ENCODE results near the gene HYAL3. TPM values are rescaled to one million over a fixed set of nuclear protein-coding genes. Genes with fewer than 3 reads are reported as not detected.

The HYAL3 gene
- total and polyA plus RNA-seq, 2 experiments from 2014 or later = 2.4 to 7.1 TPM

- TF ChIP-seq, protein P1, sequence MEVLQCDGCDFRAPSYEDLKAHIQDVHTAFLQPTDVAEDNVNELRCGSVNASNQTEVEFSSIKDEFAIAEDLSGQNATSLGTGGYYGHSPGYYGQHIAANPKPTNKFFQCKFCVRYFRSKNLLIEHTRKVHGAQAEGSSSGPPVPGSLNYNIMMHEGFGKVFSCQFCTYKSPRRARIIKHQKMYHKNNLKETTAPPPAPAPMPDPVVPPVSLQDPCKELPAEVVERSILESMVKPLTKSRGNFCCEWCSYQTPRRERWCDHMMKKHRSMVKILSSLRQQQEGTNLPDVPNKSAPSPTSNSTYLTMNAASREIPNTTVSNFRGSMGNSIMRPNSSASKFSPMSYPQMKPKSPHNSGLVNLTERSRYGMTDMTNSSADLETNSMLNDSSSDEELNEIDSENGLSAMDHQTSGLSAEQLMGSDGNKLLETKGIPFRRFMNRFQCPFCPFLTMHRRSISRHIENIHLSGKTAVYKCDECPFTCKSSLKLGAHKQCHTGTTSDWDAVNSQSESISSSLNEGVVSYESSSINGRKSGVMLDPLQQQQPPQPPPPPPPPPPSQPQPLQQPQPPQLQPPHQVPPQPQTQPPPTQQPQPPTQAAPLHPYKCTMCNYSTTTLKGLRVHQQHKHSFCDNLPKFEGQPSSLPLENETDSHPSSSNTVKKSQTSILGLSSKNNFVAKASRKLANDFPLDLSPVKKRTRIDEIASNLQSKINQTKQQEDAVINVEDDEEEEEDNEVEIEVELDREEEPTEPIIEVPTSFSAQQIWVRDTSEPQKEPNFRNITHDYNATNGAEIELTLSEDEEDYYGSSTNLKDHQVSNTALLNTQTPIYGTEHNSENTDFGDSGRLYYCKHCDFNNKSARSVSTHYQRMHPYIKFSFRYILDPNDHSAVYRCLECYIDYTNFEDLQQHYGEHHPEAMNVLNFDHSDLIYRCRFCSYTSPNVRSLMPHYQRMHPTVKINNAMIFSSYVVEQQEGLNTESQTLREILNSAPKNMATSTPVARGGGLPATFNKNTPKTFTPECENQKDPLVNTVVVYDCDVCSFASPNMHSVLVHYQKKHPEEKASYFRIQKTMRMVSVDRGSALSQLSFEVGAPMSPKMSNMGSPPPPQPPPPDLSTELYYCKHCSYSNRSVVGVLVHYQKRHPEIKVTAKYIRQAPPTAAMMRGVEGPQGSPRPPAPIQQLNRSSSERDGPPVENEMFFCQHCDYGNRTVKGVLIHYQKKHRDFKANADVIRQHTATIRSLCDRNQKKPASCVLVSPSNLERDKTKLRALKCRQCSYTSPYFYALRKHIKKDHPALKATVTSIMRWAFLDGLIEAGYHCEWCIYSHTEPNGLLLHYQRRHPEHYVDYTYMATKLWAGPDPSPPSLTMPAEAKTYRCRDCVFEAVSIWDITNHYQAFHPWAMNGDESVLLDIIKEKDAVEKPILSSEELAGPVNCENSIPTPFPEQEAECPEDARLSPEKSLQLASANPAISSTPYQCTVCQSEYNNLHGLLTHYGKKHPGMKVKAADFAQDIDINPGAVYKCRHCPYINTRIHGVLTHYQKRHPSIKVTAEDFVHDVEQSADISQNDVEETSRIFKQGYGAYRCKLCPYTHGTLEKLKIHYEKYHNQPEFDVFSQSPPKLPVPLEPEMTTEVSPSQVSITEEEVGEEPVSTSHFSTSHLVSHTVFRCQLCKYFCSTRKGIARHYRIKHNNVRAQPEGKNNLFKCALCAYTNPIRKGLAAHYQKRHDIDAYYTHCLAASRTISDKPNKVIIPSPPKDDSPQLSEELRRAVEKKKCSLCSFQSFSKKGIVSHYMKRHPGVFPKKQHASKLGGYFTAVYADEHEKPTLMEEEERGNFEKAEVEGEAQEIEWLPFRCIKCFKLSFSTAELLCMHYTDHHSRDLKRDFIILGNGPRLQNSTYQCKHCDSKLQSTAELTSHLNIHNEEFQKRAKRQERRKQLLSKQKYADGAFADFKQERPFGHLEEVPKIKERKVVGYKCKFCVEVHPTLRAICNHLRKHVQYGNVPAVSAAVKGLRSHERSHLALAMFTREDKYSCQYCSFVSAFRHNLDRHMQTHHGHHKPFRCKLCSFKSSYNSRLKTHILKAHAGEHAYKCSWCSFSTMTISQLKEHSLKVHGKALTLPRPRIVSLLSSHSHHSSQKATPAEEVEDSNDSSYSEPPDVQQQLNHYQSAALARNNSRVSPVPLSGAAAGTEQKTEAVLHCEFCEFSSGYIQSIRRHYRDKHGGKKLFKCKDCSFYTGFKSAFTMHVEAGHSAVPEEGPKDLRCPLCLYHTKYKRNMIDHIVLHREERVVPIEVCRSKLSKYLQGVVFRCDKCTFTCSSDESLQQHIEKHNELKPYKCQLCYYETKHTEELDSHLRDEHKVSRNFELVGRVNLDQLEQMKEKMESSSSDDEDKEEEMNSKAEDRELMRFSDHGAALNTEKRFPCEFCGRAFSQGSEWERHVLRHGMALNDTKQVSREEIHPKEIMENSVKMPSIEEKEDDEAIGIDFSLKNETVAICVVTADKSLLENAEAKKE (CRISPR knock-in tag; IDR thresholded peaks at IDR 0.05) = no peak
- no peak for TF ChIP-seq EZH2phosphoT487 (IDR thresholded peaks at IDR 0.05; ENCODE audit: unreplicated experiment)
- TF ChIP-seq CREB1 (CRISPR knock-in tag; IDR thresholded peaks at IDR 0.05; ENCODE audit: low read depth) = no peak
- no peak for TF ChIP-seq ETS1 (IDR thresholded peaks at IDR 0.05)
- TF ChIP-seq ZNF331 (CRISPR knock-in tag; IDR thresholded peaks at IDR 0.05; ENCODE audit: low read depth) = no peak
Observed at GRCh38 chr3:50331364-50331907, 32.2 kb upstream of the HYAL3 start (continued).

- no peak overlapping the region for H3K27ac Mint-ChIP-seq
- no peaks in the 10 kb centered on the region for H3K9me3 Mint-ChIP-seq
- no peak overlapping the region for H3K27ac ChIP-seq (ENCODE audit: low read depth)
- H3K9me2 ChIP-seq (ENCODE audit: insufficient read depth) = no peaks in the 10 kb centered on the region
- peaks cover 14% of the 10 kb centered on the region; the same call in 1 of the 2 replicates for H4K20me1 ChIP-seq (replicated peaks; ENCODE audit: insufficient read depth)
- H3F3A ChIP-seq (replicated peaks; ENCODE audit: low read depth) = peaks cover 20% of the 10 kb centered on the region; the same call in 1 of the 2 replicates
- no peaks in the 10 kb centered on the region for H3K27me3 ChIP-seq (ENCODE audit: insufficient read depth)
- peaks cover 9% of the 10 kb centered on the region for H3K4me1 ChIP-seq (ENCODE audit: insufficient read depth)
- no peak for ATAC-seq
- DNase-seq (ENCODE audit: low spot score) = no peak
- H3K36me3 ChIP-seq (ENCODE audit: insufficient read depth) = peaks cover 8% of the 10 kb centered on the region
- H2AFZ ChIP-seq = no peak overlapping the region
- H3K4me2 ChIP-seq = no peak overlapping the region
- H3K4me1 Mint-ChIP-seq = peaks cover 15% of the 10 kb centered on the region; the same call in 1 of the 3 replicates
- H3K36me3 Mint-ChIP-seq (ENCODE audit: low read depth) = peaks cover 33% of the 10 kb centered on the region
- no peak overlapping the region for H3K4me3 ChIP-seq
- peaks cover 7% of the 10 kb centered on the region for H3K27me3 Mint-ChIP-seq (ENCODE audit: insufficient read depth, low read depth, poor library complexity)
- no peak overlapping the region for H3K4me3 Mint-ChIP-seq
- H3K79me2 ChIP-seq (replicated peaks; ENCODE audit: insufficient read depth) = peaks cover 34% of the 10 kb centered on the region
- TF ChIP-seq NANOG (IDR thresholded peaks at IDR 0.05; ENCODE audit: borderline replicate concordance) (no peak), ZNF114 (CRISPR knock-in tag; IDR thresholded peaks at IDR 0.05) (no peak), EZH2phosphoT487 (IDR thresholded peaks at IDR 0.05; ENCODE audit: unreplicated experiment) (no peak), CTCF (conservative IDR thresholded peaks at IDR 0.05; ENCODE audit: low read depth in 2 of 2) (no peak)
Observed at GRCh38 chr3:50330330-50330729, 31.1 kb upstream of the HYAL3 start.

All from GM23338 (cell line).